GM19455 (cell line): ENCODE measurements around the gene GLTP.
"Not testable (repeated sequence)": the region's sequence is repeated elsewhere in the genome, so short reads cannot be mapped to it uniquely, and the experiment has no call there.

Source experiments
- ATAC-seq: cut with Tn5 transposase; IDR thresholded peaks from one replicate; pipeline ENCODE4 v1.9.1; 2021; ENCODE audit not compliant: unreplicated experiment

Gene GLTP

GRCh38 chr12:109905301-109905700 lies 25.0 kb upstream of the GLTP start:
- ATAC-seq, result no peak

GRCh38 chr12:109902891-109903418 lies 22.6 kb upstream of the GLTP start:
- no peak for ATAC-seq

GRCh38 chr12:109900752-109901580 lies 20.6 kb upstream of the GLTP start:
- ATAC-seq, result no peak

GRCh38 chr12:109899783-109900751 lies 19.7 kb upstream of the GLTP start, which contains the start of gene TCHP:
Gene TCHP (plus strand): TSS chr12:109900274. CDS start chr12:109903027, 2,753 bp downstream.
- ATAC-seq, result peak; percentile 76

GRCh38 chr12:109899345-109899744 lies 19.0 kb upstream of the GLTP start:
- ATAC-seq, result not testable (repeated sequence)

GRCh38 chr12:109897029-109897428 lies 16.7 kb upstream of the GLTP start:
- ATAC-seq, result no peak

- no peak for ATAC-seq
Measured at GRCh38 chr12:109896188-109896587, 15.8 kb upstream of the GLTP start.

- ATAC-seq, result no peak
Measured at GRCh38 chr12:109894939-109895338, 14.6 kb upstream of the GLTP start.

GRCh38 chr12:109893261-109893995 lies 13.1 kb upstream of the GLTP start:
- ATAC-seq, result no peak

- ATAC-seq, result no peak
Measured at GRCh38 chr12:109892748-109893147, 12.4 kb upstream of the GLTP start.

GRCh38 chr12:109892165-109892715 lies 11.9 kb upstream of the GLTP start:
- ATAC-seq, result no peak

- not testable (repeated sequence) for ATAC-seq
Measured at GRCh38 chr12:109891731-109892130, 11.4 kb upstream of the GLTP start.

- ATAC-seq, result no peak
Measured at GRCh38 chr12:109890620-109891170, 10.4 kb upstream of the GLTP start.

GRCh38 chr12:109888179-109889020 lies 8.1 kb upstream of the GLTP start:
- ATAC-seq, result no peak

- no peak for ATAC-seq
Measured at GRCh38 chr12:109885616-109886015, 5.3 kb upstream of the GLTP start.

GRCh38 chr12:109883461-109883860 lies 3.1 kb upstream of the GLTP start:
- no peak for ATAC-seq

GRCh38 chr12:109881752-109882151 lies 1.4 kb upstream of the GLTP start:
- no peak for ATAC-seq

- no peak for ATAC-seq
Measured at GRCh38 chr12:109880938-109881337, 597 bp upstream of the GLTP start.

GRCh38 chr12:109879351-109880042 lies 844 bp downstream of the GLTP start:
- ATAC-seq, result no peak
